DMS79 treated with DMSO at 0.1 percent for 48 hours (cell line): ENCODE data around the gene FAT2.

Experiments used
- DNase-seq: peaks from one replicate; lab custom pipeline; 2025; lab: John Stamatoyannopoulos, UW

FAT2 gene, protein sequence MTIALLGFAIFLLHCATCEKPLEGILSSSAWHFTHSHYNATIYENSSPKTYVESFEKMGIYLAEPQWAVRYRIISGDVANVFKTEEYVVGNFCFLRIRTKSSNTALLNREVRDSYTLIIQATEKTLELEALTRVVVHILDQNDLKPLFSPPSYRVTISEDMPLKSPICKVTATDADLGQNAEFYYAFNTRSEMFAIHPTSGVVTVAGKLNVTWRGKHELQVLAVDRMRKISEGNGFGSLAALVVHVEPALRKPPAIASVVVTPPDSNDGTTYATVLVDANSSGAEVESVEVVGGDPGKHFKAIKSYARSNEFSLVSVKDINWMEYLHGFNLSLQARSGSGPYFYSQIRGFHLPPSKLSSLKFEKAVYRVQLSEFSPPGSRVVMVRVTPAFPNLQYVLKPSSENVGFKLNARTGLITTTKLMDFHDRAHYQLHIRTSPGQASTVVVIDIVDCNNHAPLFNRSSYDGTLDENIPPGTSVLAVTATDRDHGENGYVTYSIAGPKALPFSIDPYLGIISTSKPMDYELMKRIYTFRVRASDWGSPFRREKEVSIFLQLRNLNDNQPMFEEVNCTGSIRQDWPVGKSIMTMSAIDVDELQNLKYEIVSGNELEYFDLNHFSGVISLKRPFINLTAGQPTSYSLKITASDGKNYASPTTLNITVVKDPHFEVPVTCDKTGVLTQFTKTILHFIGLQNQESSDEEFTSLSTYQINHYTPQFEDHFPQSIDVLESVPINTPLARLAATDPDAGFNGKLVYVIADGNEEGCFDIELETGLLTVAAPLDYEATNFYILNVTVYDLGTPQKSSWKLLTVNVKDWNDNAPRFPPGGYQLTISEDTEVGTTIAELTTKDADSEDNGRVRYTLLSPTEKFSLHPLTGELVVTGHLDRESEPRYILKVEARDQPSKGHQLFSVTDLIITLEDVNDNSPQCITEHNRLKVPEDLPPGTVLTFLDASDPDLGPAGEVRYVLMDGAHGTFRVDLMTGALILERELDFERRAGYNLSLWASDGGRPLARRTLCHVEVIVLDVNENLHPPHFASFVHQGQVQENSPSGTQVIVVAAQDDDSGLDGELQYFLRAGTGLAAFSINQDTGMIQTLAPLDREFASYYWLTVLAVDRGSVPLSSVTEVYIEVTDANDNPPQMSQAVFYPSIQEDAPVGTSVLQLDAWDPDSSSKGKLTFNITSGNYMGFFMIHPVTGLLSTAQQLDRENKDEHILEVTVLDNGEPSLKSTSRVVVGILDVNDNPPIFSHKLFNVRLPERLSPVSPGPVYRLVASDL (N-terminal part only)

GRCh38 chr5:151591144-151591819, at the start of gene FAT2:
Gene FAT2 (minus strand): TSS chr5:151591331. CDS start chr5:151568931, 22,400 bp downstream.
- DNase-seq, result no peak

- DNase-seq, result no peak
Observed at GRCh38 chr5:151638619-151639018, 47.5 kb upstream of the FAT2 start.

DNA sequence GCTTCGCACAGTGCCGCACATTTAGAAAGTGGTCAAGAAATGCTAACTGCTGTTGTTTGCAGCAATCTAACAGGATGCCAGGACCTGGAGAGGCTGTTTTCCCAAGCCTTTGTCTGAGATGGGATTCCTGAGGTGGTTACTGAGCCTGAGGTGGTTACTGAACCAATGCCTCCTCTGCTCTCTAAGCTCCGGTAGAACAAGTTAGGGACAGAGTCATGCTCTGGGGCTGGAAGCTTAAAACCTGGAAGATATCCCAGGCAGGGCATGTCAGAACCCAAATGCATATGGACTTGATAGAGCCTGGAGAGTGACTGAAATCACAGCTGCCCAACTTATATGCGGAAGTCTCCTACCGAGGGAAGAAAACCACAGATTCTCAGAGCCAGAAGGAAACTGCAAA, 46.5 kb upstream of the FAT2 start:
- peak; percentile 51 for DNase-seq

- no peak for DNase-seq
Observed at GRCh38 chr5:151633892-151634291, 42.8 kb upstream of the FAT2 start.

DNA sequence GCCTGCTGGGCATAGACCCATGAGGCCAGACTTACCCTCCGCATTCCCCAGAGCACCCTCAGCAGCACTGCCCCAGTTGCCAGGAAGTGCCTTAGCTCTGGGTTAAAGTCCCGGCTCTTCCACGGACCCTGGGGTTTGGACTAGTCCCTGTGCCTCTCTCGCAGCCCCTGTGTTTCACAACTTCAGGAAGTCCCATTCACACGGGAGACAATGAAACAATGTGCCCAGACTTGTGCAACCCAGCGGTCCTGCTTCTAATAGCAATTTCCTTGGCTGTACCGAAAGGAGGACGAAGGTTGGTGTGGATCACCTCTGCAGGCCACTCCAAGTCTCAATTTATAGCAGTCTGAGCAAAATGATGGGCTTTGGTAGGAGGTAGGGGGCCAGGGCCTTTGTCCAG, 41.8 kb upstream of the FAT2 start:
- no peak for DNase-seq

- no peak for DNase-seq
Observed at GRCh38 chr5:151632524-151632923, 41.4 kb upstream of the FAT2 start.

DNA sequence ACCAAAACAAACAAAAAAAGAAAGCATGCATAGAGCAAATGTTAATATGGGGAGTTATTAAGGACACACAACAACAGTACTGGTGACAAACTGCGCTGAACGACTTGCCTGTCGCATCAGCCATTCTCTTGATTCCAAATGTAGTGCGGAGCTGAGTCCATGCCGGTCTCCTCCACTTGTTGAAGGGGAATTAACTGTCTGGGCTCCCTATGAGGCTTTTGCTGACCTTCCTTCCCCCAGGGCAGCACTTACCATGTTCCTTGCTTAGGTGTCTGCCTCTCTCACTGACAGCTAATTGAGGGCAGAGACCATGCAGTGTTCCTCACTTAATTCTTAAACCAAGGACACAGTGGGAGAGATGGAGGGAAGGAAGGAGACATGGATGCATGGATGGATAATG, 40.8 kb upstream of the FAT2 start:
- no peak for DNase-seq

DNA sequence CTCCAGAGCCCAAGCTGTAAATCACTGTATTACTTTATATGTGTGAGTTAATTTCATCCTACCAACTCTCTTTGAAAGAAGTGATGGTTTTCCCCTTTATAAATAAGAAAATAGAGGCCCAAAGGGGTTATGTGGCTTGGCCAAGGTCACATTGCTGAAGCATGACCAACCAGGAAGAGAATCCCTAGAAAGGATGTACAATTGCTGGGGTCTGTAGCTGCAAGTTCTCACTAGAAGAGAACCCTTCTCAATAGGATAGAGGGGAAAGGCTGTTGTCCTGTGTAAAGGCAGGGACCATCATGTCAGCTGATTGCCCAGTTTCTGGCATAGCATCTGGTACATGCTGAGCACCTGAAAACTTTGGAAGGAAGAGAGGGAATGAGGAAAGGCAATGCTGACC, 39.0 kb upstream of the FAT2 start:
- DNase-seq, result no peak

- no peak for DNase-seq
Observed at GRCh38 chr5:151628112-151628823, 37.1 kb upstream of the FAT2 start.

- no peak for DNase-seq
Observed at GRCh38 chr5:151627650-151628049, 36.5 kb upstream of the FAT2 start.

DNA sequence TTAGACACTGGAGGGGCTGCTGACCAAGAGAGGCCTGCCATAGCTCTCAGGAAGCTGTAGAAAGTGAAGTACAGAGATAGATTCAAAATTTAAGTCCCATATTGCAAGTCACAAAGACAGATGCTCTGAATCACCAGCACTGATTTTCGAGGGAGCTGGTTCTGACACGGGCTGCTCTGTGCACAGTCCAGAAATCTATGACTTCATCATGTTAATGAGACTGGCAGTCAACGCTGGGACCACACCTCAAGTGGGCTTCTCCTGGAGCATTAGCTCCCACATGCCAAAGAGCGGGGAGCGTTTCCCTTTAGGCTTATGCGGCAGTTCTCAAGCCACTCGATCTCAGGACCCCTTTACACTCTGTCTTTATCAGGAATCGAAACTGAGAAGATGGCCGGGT, 34.2 kb upstream of the FAT2 start:
- DNase-seq, result no peak

DNA sequence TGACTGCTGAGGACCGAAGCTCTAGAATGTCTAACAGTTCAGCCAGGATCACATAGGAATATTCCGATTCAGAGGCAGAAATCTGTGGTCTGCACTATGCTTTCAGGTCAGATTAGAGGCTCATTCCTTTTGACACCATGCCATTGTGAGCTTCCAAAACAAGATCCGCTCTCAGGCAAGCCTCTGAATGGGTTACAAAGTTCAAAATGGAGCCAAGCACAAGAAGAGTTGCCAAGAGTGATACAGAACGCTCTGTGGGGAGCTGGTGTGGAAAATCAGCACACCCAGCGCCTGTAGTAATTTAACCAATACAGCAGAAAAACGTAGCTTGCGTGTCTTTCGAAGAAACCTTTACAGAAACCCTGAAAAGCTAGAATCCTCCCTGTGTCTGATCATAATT, 33.3 kb upstream of the FAT2 start:
- DNase-seq, result no peak

DNA sequence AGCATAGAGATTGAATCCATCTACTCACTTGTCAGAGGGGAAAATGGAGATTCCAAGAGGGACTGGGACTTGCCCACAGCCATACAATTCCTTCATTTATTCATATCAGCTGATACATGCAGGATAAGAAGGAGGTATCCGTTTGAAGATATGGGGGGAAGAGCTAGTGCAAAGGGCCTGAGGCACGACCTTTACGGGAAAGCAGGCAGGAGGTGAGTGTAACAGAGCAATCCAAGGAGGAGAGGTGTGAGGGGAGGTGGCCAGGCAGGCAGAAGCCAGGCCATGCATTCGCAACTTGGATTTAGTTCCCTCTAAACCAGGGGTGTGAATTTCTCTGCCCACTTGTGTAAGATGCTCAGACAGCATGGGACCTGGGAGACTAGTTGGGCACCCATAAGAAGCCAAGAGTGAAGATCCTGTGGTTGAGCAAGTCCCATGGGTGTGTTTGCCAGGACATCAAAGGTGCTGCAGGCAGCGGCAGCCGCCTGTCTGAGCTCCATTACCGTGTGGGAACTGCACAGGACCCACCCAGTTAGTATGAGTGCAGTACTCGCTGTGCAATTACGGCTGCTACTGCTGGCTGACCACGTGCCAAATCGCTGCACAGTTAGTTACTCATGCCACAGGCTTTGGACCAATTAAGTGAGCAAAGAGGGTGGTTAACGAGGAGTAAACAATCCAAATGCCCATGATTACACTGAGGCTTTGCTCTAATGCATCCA, 31.4 kb upstream of the FAT2 start:
- DNase-seq, result peak; percentile 35

GRCh38 chr5:151620461-151620840, 29.3 kb upstream of the FAT2 start:
- no peak for DNase-seq

GRCh38 chr5:151619812-151620460, 28.8 kb upstream of the FAT2 start:
- no peak for DNase-seq

DNA sequence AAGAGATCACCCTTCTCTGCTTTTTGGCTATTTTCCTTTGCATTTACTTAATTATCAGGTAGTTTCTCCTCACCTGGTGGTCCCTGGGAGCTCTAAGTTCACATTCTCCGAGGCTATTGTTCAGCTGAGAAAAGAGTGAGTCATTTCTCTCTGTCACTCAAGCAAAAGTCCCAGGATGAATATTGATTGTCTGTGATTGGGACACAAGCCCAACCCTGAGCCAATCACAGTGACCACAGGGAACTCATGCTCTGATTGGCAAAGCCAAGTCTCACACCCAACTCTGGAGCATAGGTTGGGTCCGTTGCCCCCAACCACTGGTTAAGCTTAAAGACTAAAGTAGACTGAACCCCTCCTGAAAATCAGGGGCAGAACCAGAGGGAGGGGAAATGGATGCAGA, 27.8 kb upstream of the FAT2 start:
- DNase-seq, result no peak

- DNase-seq, result no peak
Observed at GRCh38 chr5:151617841-151618710, 26.9 kb upstream of the FAT2 start.

- no peak for DNase-seq
Observed at GRCh38 chr5:151617383-151617840, 26.3 kb upstream of the FAT2 start.

GRCh38 chr5:151615431-151615830, 24.3 kb upstream of the FAT2 start:
- peak; percentile 5 for DNase-seq
